Lower leg skin (tissue), 4 donors: ENCODE data around the gene CDC25C. TPM values are rescaled to one million over a fixed set of nuclear protein-coding genes. Genes with fewer than 3 reads are reported as not detected.

ENCODE experiments used
- DNase-seq, 2 donors: peaks; one replicate each; pipeline ENCODE4 v3.0.0-alpha.2; 2019; ENCODE audit warnings: low spot score in 2 of 2
- H3K4me3 ChIP-seq: fragments of 200-600 bp; sonication (generic); 2 replicates; pipeline ENCODE4 v1.5.1; 2017; ENCODE audit warnings: mild to moderate bottlenecking, low read depth; ENCODE audit not compliant: poor library complexity, severe bottlenecking
- POLR2A ChIP-seq, 2 donors: fragments of 450-650 bp; IDR thresholded peaks; one replicate each; pipeline ENCODE4 v1.6.1; 2016 to 2017; ENCODE audit warnings: antibody characterized with exemption in 2 of 2, mild to moderate bottlenecking in 1 of 2, moderate library complexity in 1 of 2
- WGBS, 2 donors: methylation state at CpG; one replicate each; pipeline ENCODE4 v1.1.5; 2018; 5-methylcytosine and 5-hydroxymethylcytosine counted together
- intact Hi-C: fragments of 100-400 bp; cut with DNase I; formaldehyde crosslinking; loops from one replicate; pipeline ENCODE4 v1.15.0; 2023; ENCODE audit warnings: low total_unique reads
- total RNA-seq, 4 donors: library from RNA; depleted of rRNA; stranded (reverse); fragments of >200 nt; gene quantifications; one replicate each; pipeline ENCODE4 v1.1.0, GENCODE V29; 2016
- TF ChIP-seq, protein P1 (sequence below), 3 donors: fragments of 450-650 bp; IDR thresholded peaks; one replicate each; pipeline ENCODE4 v1.5.1; 2016; ENCODE audit warnings: antibody characterized with exemption in 3 of 3, mild to moderate bottlenecking in 3 of 3, moderate library complexity in 2 of 3

Gene CDC25C
- total RNA-seq, 4 donors from 2014 or later, result 0.34 to 1.4 (median 0.69) TPM; not detected in 1

DNA sequence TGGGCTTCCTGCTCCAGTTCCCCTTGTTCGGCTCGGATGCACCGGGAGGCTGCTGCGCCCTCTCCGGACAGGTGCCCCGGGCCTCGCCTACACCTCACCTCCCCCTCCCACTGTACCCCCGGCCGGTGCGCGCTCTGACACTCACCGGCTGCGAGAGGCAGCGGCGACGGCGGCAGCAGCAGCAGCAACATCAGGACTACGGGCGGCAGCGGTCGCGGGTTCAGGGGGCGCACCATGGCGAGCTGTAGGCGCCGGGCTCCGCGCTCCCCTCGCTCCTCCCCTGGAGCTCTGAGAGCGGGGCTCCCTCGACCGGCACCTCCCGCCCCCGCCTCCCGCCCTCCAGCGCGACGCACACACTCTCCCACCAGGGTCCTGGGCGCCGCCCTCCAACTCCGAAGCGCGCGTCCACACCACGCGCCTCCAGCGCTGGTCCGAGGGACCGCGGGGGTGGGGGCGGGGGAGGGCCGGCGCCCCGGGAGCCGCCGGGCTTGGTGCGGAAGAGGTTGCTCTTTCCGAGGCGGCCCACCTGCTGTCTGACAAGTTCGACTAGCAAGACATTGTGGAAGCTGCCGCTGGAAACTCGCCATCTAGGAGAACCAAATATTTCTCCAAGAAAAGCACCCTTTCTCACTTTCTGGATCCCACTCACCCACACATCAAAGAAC, 57.3 kb downstream of the CDC25C start, which contains the start of gene GFRA3:
Gene GFRA3, minus strand, starts transcription at position 433 of the 665 bp plus-strand sequence. Its CDS starts 197 bp downstream, at position 236.
- TF ChIP-seq, protein P1, sequence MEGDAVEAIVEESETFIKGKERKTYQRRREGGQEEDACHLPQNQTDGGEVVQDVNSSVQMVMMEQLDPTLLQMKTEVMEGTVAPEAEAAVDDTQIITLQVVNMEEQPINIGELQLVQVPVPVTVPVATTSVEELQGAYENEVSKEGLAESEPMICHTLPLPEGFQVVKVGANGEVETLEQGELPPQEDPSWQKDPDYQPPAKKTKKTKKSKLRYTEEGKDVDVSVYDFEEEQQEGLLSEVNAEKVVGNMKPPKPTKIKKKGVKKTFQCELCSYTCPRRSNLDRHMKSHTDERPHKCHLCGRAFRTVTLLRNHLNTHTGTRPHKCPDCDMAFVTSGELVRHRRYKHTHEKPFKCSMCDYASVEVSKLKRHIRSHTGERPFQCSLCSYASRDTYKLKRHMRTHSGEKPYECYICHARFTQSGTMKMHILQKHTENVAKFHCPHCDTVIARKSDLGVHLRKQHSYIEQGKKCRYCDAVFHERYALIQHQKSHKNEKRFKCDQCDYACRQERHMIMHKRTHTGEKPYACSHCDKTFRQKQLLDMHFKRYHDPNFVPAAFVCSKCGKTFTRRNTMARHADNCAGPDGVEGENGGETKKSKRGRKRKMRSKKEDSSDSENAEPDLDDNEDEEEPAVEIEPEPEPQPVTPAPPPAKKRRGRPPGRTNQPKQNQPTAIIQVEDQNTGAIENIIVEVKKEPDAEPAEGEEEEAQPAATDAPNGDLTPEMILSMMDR (IDR thresholded peaks at IDR 0.05), result no peak
- no peak for TF ChIP-seq POLR2A (IDR thresholded peaks at IDR 0.05)
- 5 to 6% methylated on average over 22 to 36 of the region's 62 CpGs for WGBS, 2 donors
- H3K4me3 ChIP-seq, result no peak within 1 kb of the TSS
- no peak for DNase-seq
- intact Hi-C loops, result no loop called here

DNA sequence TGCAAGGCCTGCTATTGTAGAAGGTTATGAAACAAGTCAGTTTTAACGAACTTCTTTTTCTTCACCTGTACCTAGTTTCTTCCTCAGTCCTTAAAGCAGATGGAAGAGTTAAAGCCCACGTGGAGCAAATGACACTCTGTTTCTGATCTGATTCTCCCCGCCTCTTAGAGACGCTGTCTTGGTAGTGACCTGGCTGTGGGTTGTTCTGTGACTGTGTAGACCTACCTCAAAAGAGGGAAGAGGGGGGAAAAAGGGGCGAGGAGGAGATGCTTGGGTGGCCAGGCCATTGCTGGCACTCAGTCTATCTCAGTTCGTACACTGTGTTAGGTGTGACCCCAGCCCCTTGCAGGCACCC, 57.8 kb downstream of the CDC25C start:
- WGBS, 2 donors, result 55 to 63% methylated on average over 6 of the region's 6 CpGs
- no peak for DNase-seq
- TF ChIP-seq POLR2A (IDR thresholded peaks at IDR 0.05), result no peak
- TF ChIP-seq, protein P1 (IDR thresholded peaks at IDR 0.05), result no peak
- no peak overlapping the region for H3K4me3 ChIP-seq
- intact Hi-C loops, result no loop called here

GRCh38 chr5:138272681-138273080, 58.9 kb downstream of the CDC25C start:
- no peak for TF ChIP-seq POLR2A (IDR thresholded peaks at IDR 0.05)
- TF ChIP-seq, protein P1 (IDR thresholded peaks at IDR 0.05), result no peak
- WGBS, 2 donors, result 93% methylated on average over 4 of the region's 4 CpGs
- intact Hi-C loops, result no loop called here
- no peak for DNase-seq
- no peak overlapping the region for H3K4me3 ChIP-seq

DNA sequence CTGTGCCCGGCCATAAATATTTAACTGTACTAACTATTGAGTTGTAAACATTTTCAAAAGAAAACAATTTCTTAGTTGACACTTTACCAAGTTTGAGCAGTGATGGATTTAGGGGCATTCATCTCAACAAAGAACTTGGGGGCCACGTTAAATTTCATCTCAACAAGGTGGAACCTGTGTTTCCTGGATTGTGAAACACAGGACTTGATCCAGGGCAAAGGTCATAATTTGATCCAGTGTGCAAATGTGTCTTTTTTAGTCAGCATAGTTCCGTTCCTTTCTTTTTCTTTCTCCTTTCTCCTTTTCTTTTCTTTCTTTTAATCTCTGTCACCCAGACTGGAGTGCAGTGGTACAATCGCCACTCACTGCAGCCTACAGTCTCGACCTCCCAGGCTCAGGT, 60.3 kb downstream of the CDC25C start:
- intact Hi-C loops, result no loop called here
- WGBS, 2 donors, result 81 to 82% methylated on average over 5 of the region's 5 CpGs
- TF ChIP-seq, protein P1 (IDR thresholded peaks at IDR 0.05), result no peak
- TF ChIP-seq POLR2A (IDR thresholded peaks at IDR 0.05), result no peak
- no peak for DNase-seq
- H3K4me3 ChIP-seq, result no peak overlapping the region

DNA sequence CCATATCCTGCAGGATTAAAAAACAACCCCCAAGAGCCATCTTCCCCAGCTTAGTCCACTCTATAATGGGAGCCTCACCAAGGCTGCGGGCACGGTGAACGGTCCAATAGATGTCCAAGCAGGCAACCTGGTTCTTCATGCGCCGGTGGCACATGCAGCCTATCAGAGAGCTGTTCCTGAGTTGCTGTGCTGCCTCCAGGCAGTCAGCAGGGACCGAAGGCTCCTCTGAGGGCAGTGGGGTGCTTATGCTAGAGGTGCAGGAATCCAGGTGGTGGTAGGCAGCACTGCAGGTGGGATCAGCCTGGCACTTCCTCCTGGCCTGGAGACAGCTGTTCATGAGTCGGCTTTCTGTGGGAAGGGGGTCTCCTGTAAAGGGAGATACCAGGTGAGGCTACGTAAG, 67.4 kb downstream of the CDC25C start:
- no peak for DNase-seq
- TF ChIP-seq POLR2A (IDR thresholded peaks at IDR 0.05), result no peak
- TF ChIP-seq, protein P1 (IDR thresholded peaks at IDR 0.05), result no peak
- intact Hi-C loops, result no loop called here
- no peak overlapping the region for H3K4me3 ChIP-seq
- WGBS, 2 donors, result 87 to 93% methylated on average over 8 of the region's 8 CpGs

- no peak for DNase-seq
- H3K4me3 ChIP-seq, result no peak overlapping the region
- WGBS, 2 donors, result 75 to 83% methylated on average over 3 of the region's 3 CpGs
- intact Hi-C loops, result no loop called here
- no peak for TF ChIP-seq POLR2A (IDR thresholded peaks at IDR 0.05)
- TF ChIP-seq, protein P1 (IDR thresholded peaks at IDR 0.05), result no peak
Observed at GRCh38 chr5:138263581-138263980, 68.0 kb downstream of the CDC25C start.
